ES-I3 (cell line): ENCODE results near the gene AKAP11.

Source experiments
- H3K36me3 ChIP-seq: 2 replicates; pipeline ENCODE4 v1.6.1; 2013; ENCODE audit warnings: mild to moderate bottlenecking, low read length, control low read depth, moderate library complexity; ENCODE audit not compliant: insufficient read depth
- H3K4me1 ChIP-seq: 2 replicates; pipeline ENCODE4 v1.6.1; 2013; ENCODE audit warnings: mild to moderate bottlenecking, control low read depth, low read length; ENCODE audit not compliant: insufficient read depth
- H3K9ac ChIP-seq: 2 replicates; pipeline ENCODE4 v1.6.1; 2013; ENCODE audit warnings: low read depth, mild to moderate bottlenecking, low read length, moderate library complexity
- H3K9me3 ChIP-seq: 2 replicates; pipeline ENCODE4 v1.6.1; 2013; ENCODE audit warnings: mild to moderate bottlenecking, low read length, moderate library complexity; ENCODE audit not compliant: control insufficient read depth, insufficient read depth

The AKAP11 gene

DNA sequence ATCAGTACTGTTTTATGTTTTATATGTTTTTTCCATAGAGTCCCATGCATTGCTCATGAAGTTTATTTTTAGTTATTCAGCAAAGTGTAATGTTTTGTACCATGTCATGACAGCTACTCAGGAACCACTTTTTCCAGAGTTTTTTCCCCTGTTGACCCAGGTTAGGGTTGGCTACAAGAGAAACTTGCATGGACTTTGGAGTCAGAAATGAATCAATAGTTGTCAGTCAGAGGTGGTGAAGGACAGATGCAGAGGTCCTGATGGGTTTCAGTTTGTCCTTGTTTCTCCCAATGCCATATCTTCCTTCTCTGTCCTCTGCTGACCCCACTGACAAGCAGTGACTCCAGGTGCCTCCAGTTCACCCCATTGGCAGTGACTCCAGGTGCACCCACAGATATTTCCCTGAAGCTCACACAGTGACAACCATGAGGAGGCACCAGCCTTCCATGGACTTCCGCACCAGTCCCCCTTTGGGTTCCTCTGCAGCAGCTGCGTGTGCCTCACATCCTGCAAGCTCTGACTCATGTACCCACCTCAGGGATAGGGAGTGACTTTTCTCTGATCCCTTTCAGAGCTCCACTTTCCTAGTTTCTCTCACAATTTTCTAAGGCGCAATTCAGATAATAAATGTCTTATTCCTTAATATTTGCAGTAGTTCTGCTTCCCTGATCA lies 92.1 kb downstream of the AKAP11 start:
- Histone ChIP-seq H3K4me1 (peaks cover 11% of the 10 kb centered on the region), H3K9me3 (no peaks in the 10 kb centered on the region), H3K9ac (no peak overlapping the region), H3K36me3 (no peaks in the 10 kb centered on the region)

DNA sequence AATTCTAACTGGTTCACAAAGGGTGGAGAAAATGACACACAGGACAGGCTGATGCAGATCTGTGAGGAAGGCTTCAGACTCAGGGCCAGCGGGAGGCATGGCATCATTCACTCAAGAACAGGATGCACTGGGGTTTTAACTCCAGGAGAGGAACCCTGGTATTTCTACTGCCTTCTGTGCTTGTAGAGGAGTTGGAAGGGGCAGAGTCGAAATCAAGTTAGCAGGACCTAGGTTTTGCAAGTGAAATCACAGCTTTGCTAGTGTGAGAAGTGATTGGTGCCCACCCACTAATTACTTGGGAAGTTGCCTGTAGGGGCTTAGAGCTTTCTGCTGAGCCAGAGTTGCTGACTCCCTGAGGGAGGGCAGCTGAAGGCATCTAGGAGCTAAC lies 92.7 kb downstream of the AKAP11 start:
- H3K36me3 ChIP-seq = no peaks in the 10 kb centered on the region
- H3K4me1 ChIP-seq = peaks cover 11% of the 10 kb centered on the region
- no peaks in the 10 kb centered on the region for H3K9me3 ChIP-seq
- no peak overlapping the region for H3K9ac ChIP-seq

DNA sequence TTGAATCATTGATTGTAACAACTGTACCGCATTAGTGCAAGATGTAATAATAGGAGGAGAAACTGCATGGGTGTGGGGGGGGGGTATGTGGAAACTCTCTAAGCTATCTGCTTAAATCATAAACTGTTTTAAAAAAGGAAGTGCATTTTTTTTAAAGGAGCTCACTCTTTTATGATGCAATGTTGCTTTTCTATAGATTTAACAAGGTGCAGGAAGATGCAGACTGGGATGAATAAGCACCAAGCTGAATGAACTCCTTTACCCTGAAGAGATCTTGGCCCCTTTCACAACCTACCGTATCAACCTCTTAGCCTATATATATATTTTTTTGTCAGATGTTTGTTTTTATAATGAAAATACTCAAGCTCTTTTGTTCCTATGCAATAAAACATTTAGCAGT lies 95.9 kb downstream of the AKAP11 start:
- Histone ChIP-seq H3K9me3 (no peaks in the 10 kb centered on the region), H3K36me3 (no peaks in the 10 kb centered on the region), H3K9ac (no peak overlapping the region), H3K4me1 (peaks cover 11% of the 10 kb centered on the region)

DNA sequence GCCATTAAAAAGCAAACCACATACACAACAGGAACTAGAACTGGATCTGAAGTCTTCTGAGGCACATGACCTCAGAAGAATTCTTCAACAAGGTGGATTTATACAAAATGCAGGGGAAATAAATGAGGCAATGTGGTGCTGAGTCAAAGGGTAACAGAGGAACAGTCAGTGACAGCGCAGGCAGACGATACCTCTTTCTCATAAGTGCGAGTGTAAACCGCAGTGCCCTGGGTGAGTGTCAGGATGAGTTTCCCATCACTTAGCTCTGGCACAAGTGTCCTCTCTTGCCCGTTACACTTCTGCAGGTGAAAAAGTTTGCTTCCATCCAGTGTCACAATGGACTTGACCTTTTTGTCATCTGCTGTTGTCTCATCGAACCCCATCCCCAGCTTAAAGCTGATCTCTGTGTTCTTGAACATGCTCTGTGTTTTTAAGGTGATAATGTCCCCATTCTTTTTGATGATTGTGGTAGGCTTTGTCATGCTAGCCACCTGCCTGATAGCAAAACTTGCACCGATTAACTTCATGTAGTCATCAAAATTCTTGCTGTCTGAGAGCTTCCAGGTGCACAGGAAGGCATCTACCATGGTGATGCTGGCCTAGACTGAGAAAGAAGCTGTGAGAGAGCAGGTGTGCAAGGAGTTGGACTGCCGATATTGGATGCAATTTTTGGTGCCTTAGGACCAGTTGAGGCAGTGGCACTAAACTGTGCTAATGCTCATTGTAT lies 97.3 kb downstream of the AKAP11 start:
- Histone ChIP-seq H3K9ac (no peak overlapping the region), H3K4me1 (peaks cover 9% of the 10 kb centered on the region), H3K36me3 (no peaks in the 10 kb centered on the region), H3K9me3 (no peaks in the 10 kb centered on the region)

DNA sequence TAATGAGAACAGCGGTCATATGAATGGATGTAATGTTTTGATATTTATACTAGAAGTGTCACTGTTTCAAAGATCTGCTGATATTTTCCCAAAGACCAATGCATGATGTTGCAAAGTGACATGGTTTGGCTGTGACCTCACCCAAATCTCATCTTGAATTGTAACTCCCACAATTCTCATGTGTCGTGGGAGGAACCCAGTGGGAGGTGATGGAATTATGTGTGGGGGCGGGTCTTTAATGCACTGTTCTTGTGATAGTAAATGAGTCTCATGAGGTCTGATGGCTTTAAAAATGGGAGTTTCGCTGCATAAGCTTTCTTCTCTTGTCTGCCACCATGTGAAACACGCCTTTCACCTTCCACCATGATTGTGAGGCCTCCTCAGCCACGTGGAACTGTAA lies 98.3 kb downstream of the AKAP11 start:
- no peaks in the 10 kb centered on the region for H3K4me1 ChIP-seq
- no peaks in the 10 kb centered on the region for H3K9me3 ChIP-seq
- H3K9ac ChIP-seq = no peak overlapping the region
- H3K36me3 ChIP-seq = no peaks in the 10 kb centered on the region
